Measurements from ENCODE around the gene KRT32. TPM values are rescaled to one million over a fixed set of nuclear protein-coding genes. Genes with fewer than 3 reads are reported as not detected.

Gene KRT32
- total and polyA plus RNA-seq, 3 donors from 2014 or later, result 0.19 TPM; not detected in 2

DNA sequence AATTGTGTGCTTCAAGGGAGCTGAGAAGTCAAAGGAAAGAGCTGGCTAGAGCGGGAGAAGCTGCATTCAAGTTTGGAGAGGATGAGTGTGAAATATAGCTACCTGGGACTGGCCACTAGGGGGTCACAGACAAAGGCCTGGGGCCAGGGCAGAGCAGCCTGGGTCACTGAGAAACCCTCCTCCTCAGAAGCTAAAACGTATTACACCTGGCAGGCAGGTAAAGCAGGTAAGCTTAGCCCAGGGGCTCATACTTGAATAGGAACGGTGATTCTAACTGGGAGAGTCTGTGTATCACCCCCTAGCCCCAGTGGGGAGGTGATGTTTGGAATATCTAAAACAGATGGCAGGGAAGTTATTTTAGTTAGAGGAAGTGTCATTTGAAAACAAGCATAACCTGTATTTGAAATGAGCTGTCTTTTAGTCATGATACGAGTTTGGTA is 49.6 kb downstream of the KRT32 start:
- Histone ChIP-seq H3K9me3 (no peaks in the 10 kb centered on the region), H3K27ac (peak overlapping the region in 1 of 2 donors; percentile 5), H3K27me3 (no peaks in the 10 kb centered on the region), H3K4me1 (peaks cover 35% of the 10 kb centered on the region), H3K36me3 (ENCODE audit: low read depth, missing control alignments) (no peaks in the 10 kb centered on the region), H3K4me3 (no peak overlapping the region)
- intact Hi-C loops (cut with DNase I; ENCODE audit: low total_unique reads), result no loop called here
- DNase-seq, result no peak
- TF ChIP-seq, protein P1, sequence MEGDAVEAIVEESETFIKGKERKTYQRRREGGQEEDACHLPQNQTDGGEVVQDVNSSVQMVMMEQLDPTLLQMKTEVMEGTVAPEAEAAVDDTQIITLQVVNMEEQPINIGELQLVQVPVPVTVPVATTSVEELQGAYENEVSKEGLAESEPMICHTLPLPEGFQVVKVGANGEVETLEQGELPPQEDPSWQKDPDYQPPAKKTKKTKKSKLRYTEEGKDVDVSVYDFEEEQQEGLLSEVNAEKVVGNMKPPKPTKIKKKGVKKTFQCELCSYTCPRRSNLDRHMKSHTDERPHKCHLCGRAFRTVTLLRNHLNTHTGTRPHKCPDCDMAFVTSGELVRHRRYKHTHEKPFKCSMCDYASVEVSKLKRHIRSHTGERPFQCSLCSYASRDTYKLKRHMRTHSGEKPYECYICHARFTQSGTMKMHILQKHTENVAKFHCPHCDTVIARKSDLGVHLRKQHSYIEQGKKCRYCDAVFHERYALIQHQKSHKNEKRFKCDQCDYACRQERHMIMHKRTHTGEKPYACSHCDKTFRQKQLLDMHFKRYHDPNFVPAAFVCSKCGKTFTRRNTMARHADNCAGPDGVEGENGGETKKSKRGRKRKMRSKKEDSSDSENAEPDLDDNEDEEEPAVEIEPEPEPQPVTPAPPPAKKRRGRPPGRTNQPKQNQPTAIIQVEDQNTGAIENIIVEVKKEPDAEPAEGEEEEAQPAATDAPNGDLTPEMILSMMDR (IDR thresholded peaks at IDR 0.05), result peak in 1 of 3 experiments; percentile 23
- TF ChIP-seq POLR2A (IDR thresholded peaks at IDR 0.05), result no peak
- 66 to 67% methylated on average over 4 of the region's 4 CpGs for WGBS, 2 donors

DNA sequence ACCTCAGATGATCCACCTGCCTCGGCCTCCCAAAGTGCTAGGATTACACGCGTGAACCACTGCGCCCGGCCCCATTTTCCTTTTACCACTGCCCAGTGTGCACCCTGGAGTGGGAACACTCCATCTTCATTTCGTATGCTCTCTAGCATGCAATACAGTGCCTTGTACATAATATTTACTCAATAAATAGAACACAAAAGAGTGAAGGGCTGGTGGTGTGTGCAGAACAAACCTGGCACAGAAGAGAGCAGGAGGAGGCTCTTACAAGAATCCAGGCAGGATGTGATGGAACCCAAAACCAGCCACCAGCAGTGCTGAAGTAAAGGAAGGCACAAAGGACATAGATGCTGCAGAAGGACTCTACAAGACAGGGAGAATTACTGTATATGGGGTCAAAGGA is 50.1 kb downstream of the KRT32 start:
- peaks cover 35% of the 10 kb centered on the region for H3K4me1 ChIP-seq
- peak overlapping the region in 1 of 2 donors; percentile 5 for H3K27ac ChIP-seq
- intact Hi-C loops (cut with DNase I; ENCODE audit: low total_unique reads), result no loop called here
- no peaks in the 10 kb centered on the region for H3K36me3 ChIP-seq (ENCODE audit: low read depth, missing control alignments)
- WGBS, 2 donors, result 95 to 97% methylated on average over 6 of the region's 6 CpGs
- H3K4me3 ChIP-seq, result no peak overlapping the region
- DNase-seq, result no peak
- no peaks in the 10 kb centered on the region for H3K9me3 ChIP-seq
- no peak for TF ChIP-seq POLR2A (IDR thresholded peaks at IDR 0.05)
- TF ChIP-seq, protein P1 (IDR thresholded peaks at IDR 0.05), result no peak
- H3K27me3 ChIP-seq, result no peaks in the 10 kb centered on the region

DNA sequence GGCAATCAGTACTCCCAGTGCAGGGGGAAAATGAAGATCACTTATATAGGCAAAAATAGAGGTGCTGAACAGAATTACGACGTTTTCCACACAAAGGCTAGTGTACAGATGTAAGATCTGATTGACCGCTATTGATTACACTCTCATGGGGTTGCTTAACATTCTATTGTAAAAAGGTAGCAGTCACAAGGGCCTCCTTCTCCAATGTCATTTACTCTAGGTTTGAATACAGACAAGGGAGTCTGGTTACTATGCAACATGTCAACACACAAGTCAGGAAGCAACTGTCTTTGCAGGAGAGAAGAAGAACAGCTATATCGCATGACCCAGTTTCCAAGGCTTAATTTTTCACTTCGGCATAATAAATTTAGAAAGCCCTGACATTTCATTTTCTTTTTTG is 50.7 kb downstream of the KRT32 start:
- no peaks in the 10 kb centered on the region for H3K36me3 ChIP-seq (ENCODE audit: low read depth, missing control alignments)
- no peak overlapping the region for H3K4me3 ChIP-seq
- DNase-seq, result no peak
- H3K9me3 ChIP-seq, result no peaks in the 10 kb centered on the region
- peak overlapping the region in 1 of 2 donors; percentile 5 for H3K27ac ChIP-seq
- peaks cover 35% of the 10 kb centered on the region for H3K4me1 ChIP-seq
- intact Hi-C loops (cut with DNase I; ENCODE audit: low total_unique reads), result no loop called here
- no peak for TF ChIP-seq POLR2A (IDR thresholded peaks at IDR 0.05)
- TF ChIP-seq, protein P1 (IDR thresholded peaks at IDR 0.05), result no peak
- no peaks in the 10 kb centered on the region for H3K27me3 ChIP-seq
- WGBS, 2 donors, result 63% methylated on average over 5 of the region's 5 CpGs

DNA sequence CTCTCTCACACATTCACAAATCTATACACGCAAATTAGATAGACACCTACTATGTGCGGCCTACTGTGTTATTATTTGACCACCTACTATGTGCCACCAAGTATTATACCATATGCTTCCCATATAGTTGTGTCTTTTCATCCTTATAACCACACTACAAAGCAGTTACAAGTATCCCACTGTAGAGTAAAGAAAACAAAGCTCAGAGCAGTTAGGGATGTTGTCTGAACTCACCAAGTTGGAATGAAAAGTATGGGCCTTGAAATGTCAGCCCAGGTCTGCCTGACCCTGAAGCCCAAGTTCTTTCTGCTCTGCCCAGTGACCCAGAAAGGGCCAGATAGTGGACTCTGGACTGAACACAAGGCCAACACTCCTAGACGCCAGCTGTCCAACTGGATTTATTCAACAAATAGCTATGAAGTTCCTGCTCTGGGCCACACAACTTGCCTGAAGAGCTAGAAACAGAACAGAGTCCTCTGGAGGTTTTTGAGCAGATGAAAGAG is 51.3 kb downstream of the KRT32 start:
- Histone ChIP-seq H3K4me1 (peaks cover 34% of the 10 kb centered on the region), H3K27ac (peak overlapping the region in 1 of 2 donors; percentile 48), H3K27me3 (no peaks in the 10 kb centered on the region), H3K4me3 (no peak overlapping the region), H3K36me3 (ENCODE audit: low read depth, missing control alignments) (no peaks in the 10 kb centered on the region), H3K9me3 (no peaks in the 10 kb centered on the region)
- no peak for TF ChIP-seq POLR2A (IDR thresholded peaks at IDR 0.05)
- TF ChIP-seq, protein P1 (IDR thresholded peaks at IDR 0.05), result peak in 1 of 3 experiments; percentile 1
- intact Hi-C loops (cut with DNase I; ENCODE audit: low total_unique reads), result no loop called here
- peak; percentile 83 for DNase-seq
- WGBS, 2 donors, result 58 to 63% methylated on average over 3 of the region's 3 CpGs

DNA sequence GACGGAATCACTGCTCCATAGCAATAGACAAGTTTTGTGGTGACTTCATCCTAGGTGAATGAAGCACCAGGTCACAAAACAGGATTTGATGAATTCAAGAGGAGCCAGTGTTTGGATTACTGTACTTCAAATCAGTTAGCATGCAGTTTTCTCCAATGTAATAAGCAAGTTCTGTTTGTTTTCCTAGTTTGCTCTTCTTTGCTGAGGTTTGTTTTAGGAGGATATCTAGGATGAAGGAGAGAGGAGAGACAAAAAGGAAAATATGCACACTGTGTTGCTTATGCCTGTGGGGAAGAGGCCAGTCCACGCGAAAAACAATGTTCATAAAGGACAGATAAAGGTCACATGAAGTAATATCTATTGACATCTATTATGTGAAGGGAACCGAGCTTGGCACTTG is 51.8 kb downstream of the KRT32 start:
- H3K27ac ChIP-seq, result peak overlapping the region in 1 of 2 donors; percentile 48
- intact Hi-C loops (cut with DNase I; ENCODE audit: low total_unique reads), result no loop called here
- TF ChIP-seq, protein P1 (IDR thresholded peaks at IDR 0.05), result no peak
- no peak for TF ChIP-seq POLR2A (IDR thresholded peaks at IDR 0.05)

More for the DNA sequence above, 51.8 kb downstream of the KRT32 start:
- no peaks in the 10 kb centered on the region for H3K36me3 ChIP-seq (ENCODE audit: low read depth, missing control alignments)
- H3K27me3 ChIP-seq, result no peaks in the 10 kb centered on the region
- no peak for DNase-seq
- H3K4me3 ChIP-seq, result no peak overlapping the region
- H3K9me3 ChIP-seq, result no peaks in the 10 kb centered on the region
- WGBS, 2 donors, result 60% methylated on average over 4 of the region's 4 CpGs
- peaks cover 30% of the 10 kb centered on the region for H3K4me1 ChIP-seq
